Stimulated activated CD8-positive, alpha-beta memory T cell treated with anti-CD3 and anti-CD28 coated beads, Interleukin-15, amount 100 ng/mL, for 24 hours (primary cell): ENCODE measurements around the gene PCSK6.
"Not testable (repeated sequence)": the region's sequence is repeated elsewhere in the genome, so short reads cannot be mapped to it uniquely, and the experiment has no call there.

Experiments
- DNase-seq: peaks from one replicate; pipeline ENCODE4 v3.0.0-alpha.2; 2020; ENCODE audit warnings: low read depth

The PCSK6 gene

GRCh38 chr15:101307897-101308603, 181.5 kb downstream of the PCSK6 start:
- no peak for DNase-seq

- DNase-seq = no peak
Measured at GRCh38 chr15:101307048-101307896, 182.2 kb downstream of the PCSK6 start.

- DNase-seq = no peak
Measured at GRCh38 chr15:101306341-101307047, 183.0 kb downstream of the PCSK6 start.

GRCh38 chr15:101305820-101306255, 183.7 kb downstream of the PCSK6 start:
- no peak for DNase-seq

- DNase-seq = no peak
Measured at GRCh38 chr15:101303408-101303807, 186.1 kb downstream of the PCSK6 start.

- DNase-seq = no peak
Measured at GRCh38 chr15:101296418-101297405, 192.8 kb downstream of the PCSK6 start.

GRCh38 chr15:101295607-101296161, 193.8 kb downstream of the PCSK6 start:
- DNase-seq = no peak

GRCh38 chr15:101294731-101295606, 194.5 kb downstream of the PCSK6 start, which contains the start of gene SNRPA1:
Gene SNRPA1 (minus strand): TSS chr15:101295248. CDS start chr15:101295178, 70 bp downstream.
- peak; percentile 99 for DNase-seq

GRCh38 chr15:101293122-101293521, 196.4 kb downstream of the PCSK6 start:
- no peak for DNase-seq

GRCh38 chr15:101288905-101289513, 200.5 kb downstream of the PCSK6 start:
- no peak for DNase-seq

- DNase-seq = not testable (repeated sequence)
Measured at GRCh38 chr15:101287342-101287741, 202.2 kb downstream of the PCSK6 start.

- DNase-seq = no peak
Measured at GRCh38 chr15:101286471-101287114, 202.9 kb downstream of the PCSK6 start.

- DNase-seq = no peak
Measured at GRCh38 chr15:101283931-101284330, 205.6 kb downstream of the PCSK6 start.

GRCh38 chr15:101280007-101280406, 209.5 kb downstream of the PCSK6 start:
- no peak for DNase-seq

GRCh38 chr15:101277943-101278564, 211.5 kb downstream of the PCSK6 start:
- DNase-seq = no peak

- DNase-seq = peak; percentile 88
Measured at GRCh38 chr15:101277038-101277822, 212.3 kb downstream of the PCSK6 start, which contains the start of gene SELENOS. Gene SELENOS (minus strand): TSS chr15:101277485. CDS start chr15:101277417, 68 bp downstream.

GRCh38 chr15:101276501-101277037, 212.9 kb downstream of the PCSK6 start:
- DNase-seq = no peak
